Measurements from ENCODE around the gene MRTFA. TPM values are rescaled to one million over a fixed set of nuclear protein-coding genes. Genes with fewer than 3 reads are reported as not detected.

MRTFA gene
- total RNA-seq, 1 donor from 2014 or later: 11.3 TPM

- H3K4me3 ChIP-seq: no peak overlapping the region
- TF ChIP-seq EZH2phosphoT487 (IDR thresholded peaks at IDR 0.05) (no peak), EZH2 (IDR thresholded peaks at IDR 0.05) (no peak), CTCF (IDR thresholded peaks at IDR 0.05) (no peak)
- peaks cover 7% of the 10 kb centered on the region for H3F3A ChIP-seq (ENCODE audit: low read depth)
- H3K27me3 Mint-ChIP-seq (ENCODE audit: insufficient read depth, low read depth): no peaks in the 10 kb centered on the region
- H3K4me1 ChIP-seq: peaks cover 12% of the 10 kb centered on the region
- no peaks in the 10 kb centered on the region for H3K79me2 ChIP-seq (ENCODE audit: low read depth)
- H3K4me2 ChIP-seq: no peak overlapping the region
- H3K9me3 ChIP-seq (ENCODE audit: low read depth): no peaks in the 10 kb centered on the region
- DNase-seq (ENCODE audit: low spot score): no peak
- H3K27ac ChIP-seq: no peak overlapping the region
- H4K20me1 ChIP-seq (ENCODE audit: low read depth): no peaks in the 10 kb centered on the region
- no peak overlapping the region for H3K27ac Mint-ChIP-seq
- peaks cover 12% of the 10 kb centered on the region for H3K36me3 Mint-ChIP-seq
- H3K9me3 Mint-ChIP-seq: no peaks in the 10 kb centered on the region
- no peak overlapping the region for H3K9ac ChIP-seq
- no peak overlapping the region for H2AFZ ChIP-seq (replicated peaks)
- H3K4me1 Mint-ChIP-seq: peaks cover 17% of the 10 kb centered on the region
- H3K36me3 ChIP-seq: no peaks in the 10 kb centered on the region
- H3K4me3 Mint-ChIP-seq: no peak overlapping the region
- H3K27me3 ChIP-seq: no peaks in the 10 kb centered on the region
These were observed 149.4 kb downstream of the MRTFA start for GRCh38 chr22:40486962-40487602.

GRCh38 chr22:40485813-40486667, 150.5 kb downstream of the MRTFA start:
- Histone ChIP-seq H3K36me3 (no peaks in the 10 kb centered on the region), H3K9ac (no peak overlapping the region), H3F3A (ENCODE audit: low read depth) (peaks cover 4% of the 10 kb centered on the region), H3K4me1 (peaks cover 6% of the 10 kb centered on the region), H3K4me2 (no peak overlapping the region), H2AFZ (replicated peaks) (no peak overlapping the region), H3K79me2 (ENCODE audit: low read depth) (no peaks in the 10 kb centered on the region), H3K9me3 (ENCODE audit: low read depth) (no peaks in the 10 kb centered on the region), H3K4me3 (no peak overlapping the region), H3K27me3 (no peaks in the 10 kb centered on the region), H4K20me1 (ENCODE audit: low read depth) (no peaks in the 10 kb centered on the region), H3K27ac (no peak overlapping the region)
- no peak for TF ChIP-seq CTCF (IDR thresholded peaks at IDR 0.05)
- TF ChIP-seq EZH2 (IDR thresholded peaks at IDR 0.05): no peak
- TF ChIP-seq EZH2phosphoT487 (IDR thresholded peaks at IDR 0.05): no peak
- H3K27me3 Mint-ChIP-seq (ENCODE audit: insufficient read depth, low read depth): no peaks in the 10 kb centered on the region
- H3K36me3 Mint-ChIP-seq: peaks cover 15% of the 10 kb centered on the region
- H3K4me3 Mint-ChIP-seq: no peak overlapping the region
- peaks cover 14% of the 10 kb centered on the region for H3K4me1 Mint-ChIP-seq
- no peak for DNase-seq (ENCODE audit: low spot score)
- no peak overlapping the region for H3K27ac Mint-ChIP-seq
- peaks cover 2% of the 10 kb centered on the region for H3K9me3 Mint-ChIP-seq

- H3K4me3 ChIP-seq: no peak overlapping the region
- no peaks in the 10 kb centered on the region for H3K79me2 ChIP-seq (ENCODE audit: low read depth)
- peak overlapping the region; percentile 4 for H3K4me3 Mint-ChIP-seq
- H3K4me1 Mint-ChIP-seq: peaks cover 14% of the 10 kb centered on the region
- no peaks in the 10 kb centered on the region for H4K20me1 ChIP-seq (ENCODE audit: low read depth)
- no peak for DNase-seq (ENCODE audit: low spot score)
- H3K9me3 ChIP-seq (ENCODE audit: low read depth): no peaks in the 10 kb centered on the region
- peaks cover 2% of the 10 kb centered on the region for H3K9me3 Mint-ChIP-seq
- H3K27ac Mint-ChIP-seq: peak overlapping the region; percentile 23
- H3K4me1 ChIP-seq: peaks cover 6% of the 10 kb centered on the region
- H3K36me3 ChIP-seq: no peaks in the 10 kb centered on the region
- H3F3A ChIP-seq (ENCODE audit: low read depth): peaks cover 4% of the 10 kb centered on the region
- no peaks in the 10 kb centered on the region for H3K27me3 Mint-ChIP-seq (ENCODE audit: insufficient read depth, low read depth)
- no peak for TF ChIP-seq EZH2 (IDR thresholded peaks at IDR 0.05)
- TF ChIP-seq CTCF (IDR thresholded peaks at IDR 0.05): no peak
- no peak for TF ChIP-seq EZH2phosphoT487 (IDR thresholded peaks at IDR 0.05)
- H3K4me2 ChIP-seq: no peak overlapping the region
- no peak overlapping the region for H2AFZ ChIP-seq (replicated peaks)
- no peaks in the 10 kb centered on the region for H3K27me3 ChIP-seq
- H3K9ac ChIP-seq: no peak overlapping the region
- no peak overlapping the region for H3K27ac ChIP-seq
- H3K36me3 Mint-ChIP-seq: peaks cover 15% of the 10 kb centered on the region
These were observed 151.4 kb downstream of the MRTFA start for GRCh38 chr22:40484906-40485669.
